WI38 (cell line): ENCODE measurements around the gene PIH1D1.

Source experiments
- H3K4me3 ChIP-seq: 2 replicates; pipeline ENCODE4 v1.5.1; 2011; ENCODE audit warnings: low read depth, mild to moderate bottlenecking, control low read depth, low read length
- CTCF ChIP-seq: IDR thresholded peaks from 2 replicates; pipeline ENCODE4 v1.5.1; 2012; ENCODE audit warnings: low read depth, mild to moderate bottlenecking, control low read depth, low read length

The PIH1D1 gene

DNA sequence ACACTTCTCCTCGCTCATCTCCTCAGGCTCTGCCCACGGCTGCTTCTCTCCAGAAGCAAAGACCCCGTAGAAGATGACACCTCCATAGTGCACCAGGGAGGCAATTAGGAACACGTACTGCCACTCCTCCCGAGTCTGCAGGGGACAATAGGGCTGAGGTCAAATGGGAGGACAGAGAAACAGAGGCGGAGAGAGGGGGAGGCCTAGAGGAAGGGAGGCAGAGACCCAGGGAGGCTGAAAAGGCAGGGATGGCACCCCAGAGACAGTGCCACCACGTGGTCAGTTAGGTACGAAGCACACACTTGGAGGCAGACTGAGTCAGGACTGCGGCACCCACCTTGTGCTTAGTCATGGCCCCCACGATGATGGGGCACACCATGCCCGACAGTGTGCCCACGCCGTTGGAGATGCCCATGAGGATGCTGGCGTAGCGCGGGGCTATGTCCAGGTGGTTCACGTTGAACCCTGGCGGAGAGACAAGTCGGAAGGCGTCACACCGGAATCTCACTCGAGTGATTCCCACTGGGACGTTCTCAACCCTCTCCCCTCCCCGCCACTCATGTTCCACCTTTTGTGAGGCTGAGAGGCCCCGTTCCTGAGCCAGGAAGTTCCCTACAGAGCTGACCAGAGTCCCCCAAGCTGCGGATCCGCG lies 20.8 kb downstream of the PIH1D1 start:
- TF ChIP-seq CTCF, result no peak
- no peak overlapping the region for H3K4me3 ChIP-seq

DNA sequence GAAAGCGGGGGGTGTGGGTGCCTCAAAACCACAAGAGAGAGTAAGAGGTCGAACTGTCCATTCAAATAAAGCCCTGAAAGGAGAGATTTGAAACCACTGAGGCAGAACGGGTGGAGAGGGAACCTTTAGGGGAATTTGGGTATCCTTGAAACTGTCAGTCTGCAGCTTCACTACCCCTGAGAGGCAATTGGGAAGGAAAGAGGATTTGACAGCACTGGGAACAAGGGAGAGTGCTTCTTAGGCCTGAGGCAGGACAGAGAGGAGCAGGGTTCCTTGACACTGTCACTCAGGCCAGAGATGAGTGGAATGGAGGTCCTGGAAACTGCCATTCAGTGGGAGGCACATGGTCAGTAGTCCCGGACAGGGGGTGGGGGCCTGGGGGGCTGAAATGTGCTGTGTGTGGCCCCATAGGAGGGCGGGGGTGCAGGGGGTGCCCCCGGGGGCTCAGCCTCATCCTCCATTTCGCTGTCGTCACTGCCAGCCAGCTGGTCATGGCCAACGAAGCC lies 21.4 kb downstream of the PIH1D1 start:
- no peak overlapping the region for H3K4me3 ChIP-seq

GRCh38 chr19:49428547-49429451 lies 22.8 kb downstream of the PIH1D1 start:
- H3K4me3 ChIP-seq, result no peak overlapping the region

More for the DNA sequence above, 21.4 kb downstream of the PIH1D1 start:
- TF ChIP-seq CTCF, result no peak

GRCh38 chr19:49427855-49428546 lies 23.6 kb downstream of the PIH1D1 start:
- no peak for TF ChIP-seq CTCF
- no peak overlapping the region for H3K4me3 ChIP-seq

More at GRCh38 chr19:49428547-49429451, 22.8 kb downstream of the PIH1D1 start:
- TF ChIP-seq CTCF, result no peak

DNA sequence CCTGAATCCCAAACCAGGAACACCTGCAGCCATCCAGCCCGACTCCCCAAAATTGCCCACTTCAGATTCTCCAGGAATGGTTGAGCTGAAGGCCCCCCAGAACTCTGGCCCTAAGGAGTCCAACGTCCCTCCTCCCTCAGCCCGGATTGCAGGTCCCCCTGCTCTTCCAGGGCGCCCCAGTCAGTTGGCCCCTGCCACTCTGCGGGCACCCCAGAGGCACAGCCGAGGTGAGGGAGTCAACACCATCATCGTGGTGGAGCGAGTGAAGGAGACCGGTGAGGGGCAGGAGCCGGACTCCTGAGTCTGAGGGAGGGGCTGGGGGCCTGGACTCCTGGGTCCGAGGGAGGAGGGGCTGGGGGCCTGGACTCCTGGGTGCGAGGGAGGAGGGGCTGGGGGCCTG lies 24.3 kb downstream of the PIH1D1 start:
- no peak overlapping the region for H3K4me3 ChIP-seq
- no peak for TF ChIP-seq CTCF

GRCh38 chr19:49425922-49426592 lies 25.6 kb downstream of the PIH1D1 start:
- H3K4me3 ChIP-seq, result no peak overlapping the region

More at GRCh38 chr19:49425922-49426592, 25.6 kb downstream of the PIH1D1 start:
- no peak for TF ChIP-seq CTCF
